GM11168 (cell line): ENCODE results near the gene ZNF536.
"Not testable (repeated sequence)": the region's sequence is repeated elsewhere in the genome, so short reads cannot be mapped to it uniquely, and the experiment has no call there.

ENCODE experiments used
- in situ Hi-C: fragments of 300-500 bp; cut with MboI; formaldehyde crosslinking; loops from one replicate; pipeline ENCODE4 v1.12.0; 2022; ENCODE audit warnings: low sequenced_read_pairs; ENCODE audit not compliant: unreplicated experiment

ZNF536 gene

GRCh38 chr19:30467239-30467638 is 95.1 kb downstream of the ZNF536 start:
- in situ Hi-C loops, result no loop called here

- in situ Hi-C loops, result no loop called here
These were observed 97.6 kb downstream of the ZNF536 start for GRCh38 chr19:30469774-30470173.

GRCh38 chr19:30471441-30471840 is 99.3 kb downstream of the ZNF536 start:
- in situ Hi-C loops, result no loop called here

DNA sequence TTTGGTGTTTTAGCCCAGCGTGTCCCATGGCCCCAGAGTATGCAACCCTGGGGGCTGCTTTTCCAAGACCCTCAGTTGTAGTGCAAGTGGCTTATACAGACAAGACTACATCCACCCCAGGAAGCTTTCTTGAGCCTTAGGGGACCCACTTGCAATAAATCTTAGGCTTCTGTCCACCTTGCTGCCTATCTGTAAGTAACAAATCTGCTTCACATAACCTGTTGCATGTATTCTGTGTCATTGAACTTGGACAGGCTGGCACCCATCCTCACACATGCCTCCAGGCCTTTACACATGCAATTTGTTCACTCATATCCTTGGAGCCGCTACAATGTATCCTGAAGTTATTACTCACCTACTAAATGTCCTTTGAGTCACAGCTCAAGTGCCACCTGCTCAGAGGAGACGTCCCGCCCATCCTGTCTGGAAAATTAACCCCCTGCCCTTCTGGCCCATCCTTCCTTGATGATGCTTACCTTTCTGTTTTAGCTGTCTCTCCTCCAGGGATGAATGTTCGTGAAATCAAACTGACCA is 101.2 kb downstream of the ZNF536 start:
- in situ Hi-C loops, result no loop called here

GRCh38 chr19:30476997-30477396 is 104.8 kb downstream of the ZNF536 start:
- in situ Hi-C loops, result no loop called here

DNA sequence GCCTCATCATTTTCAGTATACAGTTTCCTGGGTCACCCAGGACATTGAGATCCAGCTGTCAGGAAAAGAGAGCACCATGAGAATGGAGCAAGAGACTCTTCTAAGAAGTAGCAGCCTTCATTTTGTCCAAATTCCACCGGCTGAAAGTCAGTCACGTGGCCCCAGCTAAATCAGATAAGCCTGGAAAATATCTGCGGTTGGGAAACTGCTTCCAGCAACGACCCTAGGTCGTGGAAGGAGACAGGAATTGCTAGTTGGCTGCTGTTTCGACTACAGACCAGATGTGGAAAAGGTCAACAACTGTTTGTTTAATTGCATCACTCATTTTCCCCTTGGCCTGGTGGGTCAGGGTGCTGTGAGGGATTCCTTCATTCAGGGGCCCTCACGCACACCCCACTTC is 107.0 kb downstream of the ZNF536 start:
- in situ Hi-C loops, result no loop called here

- in situ Hi-C loops, result no loop called here
These were observed 107.9 kb downstream of the ZNF536 start for GRCh38 chr19:30480097-30480496.

DNA sequence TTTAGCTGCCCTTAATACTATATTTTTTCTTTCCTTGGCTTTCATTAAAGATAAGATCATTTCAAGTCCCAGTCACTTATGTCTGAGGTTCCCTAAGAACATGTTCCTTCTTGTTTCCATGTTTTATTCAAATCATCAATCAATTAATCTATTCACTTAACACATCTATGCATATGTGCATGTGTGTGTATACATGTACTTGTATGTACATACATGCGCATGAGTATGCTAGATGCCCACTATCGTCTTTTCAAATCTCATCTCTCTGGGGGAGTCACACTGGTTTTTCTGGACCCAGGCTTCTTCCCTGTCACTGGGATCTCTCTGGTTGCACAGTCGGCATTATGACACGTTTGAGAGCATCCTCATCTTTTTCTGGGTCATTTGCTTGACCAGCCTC is 108.9 kb downstream of the ZNF536 start:
- in situ Hi-C loops, result no loop called here

DNA sequence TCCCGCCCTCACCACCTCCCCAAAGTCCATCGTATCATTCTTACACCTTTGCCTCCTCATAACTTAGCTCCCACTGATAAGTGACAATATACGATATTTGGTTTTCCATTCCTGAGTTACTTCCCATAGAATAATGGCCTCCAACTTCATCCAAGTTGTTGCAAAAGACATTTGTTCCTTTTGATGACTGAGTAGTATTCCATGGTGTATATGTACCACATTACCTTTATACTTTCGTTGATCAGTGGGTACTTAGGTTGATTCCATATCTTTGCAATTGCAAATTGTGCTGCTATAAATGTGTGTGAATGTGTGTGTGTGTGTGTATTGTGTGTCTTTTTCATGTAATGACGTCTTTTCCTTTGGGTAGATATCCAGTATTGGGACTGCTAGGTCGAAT is 109.6 kb downstream of the ZNF536 start:
- in situ Hi-C loops, result no loop called here

GRCh38 chr19:30482956-30483355 is 110.8 kb downstream of the ZNF536 start:
- in situ Hi-C loops, result no loop called here

- in situ Hi-C loops, result not testable (repeated sequence)
These were observed 114.1 kb downstream of the ZNF536 start for GRCh38 chr19:30486250-30486649.

DNA sequence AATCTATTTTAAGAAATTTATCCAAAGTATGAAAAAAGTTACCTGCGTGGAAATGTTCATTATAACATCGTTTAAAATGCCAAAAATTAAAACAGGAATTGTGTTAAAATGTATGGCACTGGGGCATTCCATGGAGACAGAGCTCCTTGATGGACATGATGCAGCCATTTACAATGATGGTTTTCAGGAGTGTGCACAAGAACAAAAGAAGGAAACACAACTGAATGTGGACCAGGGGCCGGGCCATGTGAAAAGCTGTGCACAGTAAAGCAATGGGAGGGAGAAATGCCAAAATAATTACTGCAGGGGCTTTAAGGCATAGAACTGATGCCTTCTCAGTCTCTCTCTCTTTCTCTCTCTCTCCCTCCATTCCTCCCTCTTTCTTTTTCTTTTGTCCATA is 115.0 kb downstream of the ZNF536 start:
- in situ Hi-C loops, result no loop called here

GRCh38 chr19:30488191-30488590 is 116.0 kb downstream of the ZNF536 start:
- in situ Hi-C loops, result no loop called here

DNA sequence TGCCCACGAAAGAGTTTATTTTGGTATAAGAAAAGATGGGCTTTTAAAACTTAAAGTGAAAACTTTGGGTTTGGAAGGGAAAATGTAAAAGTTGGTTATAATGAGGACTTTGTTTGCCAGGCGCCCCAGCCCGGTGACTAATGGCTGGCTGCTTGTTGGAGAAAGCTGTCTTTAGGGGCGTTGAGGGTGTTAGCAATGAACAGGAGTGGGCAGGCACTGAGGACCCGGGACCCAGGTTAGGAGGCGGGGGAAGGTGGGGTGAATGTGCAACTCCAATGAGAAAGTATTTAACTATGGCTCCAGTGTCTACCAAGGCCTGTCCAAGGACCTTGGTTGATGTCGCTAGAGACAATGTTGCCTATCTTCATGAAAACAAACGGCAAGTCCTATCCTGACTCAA is 118.6 kb downstream of the ZNF536 start:
- in situ Hi-C loops, result no loop called here

DNA sequence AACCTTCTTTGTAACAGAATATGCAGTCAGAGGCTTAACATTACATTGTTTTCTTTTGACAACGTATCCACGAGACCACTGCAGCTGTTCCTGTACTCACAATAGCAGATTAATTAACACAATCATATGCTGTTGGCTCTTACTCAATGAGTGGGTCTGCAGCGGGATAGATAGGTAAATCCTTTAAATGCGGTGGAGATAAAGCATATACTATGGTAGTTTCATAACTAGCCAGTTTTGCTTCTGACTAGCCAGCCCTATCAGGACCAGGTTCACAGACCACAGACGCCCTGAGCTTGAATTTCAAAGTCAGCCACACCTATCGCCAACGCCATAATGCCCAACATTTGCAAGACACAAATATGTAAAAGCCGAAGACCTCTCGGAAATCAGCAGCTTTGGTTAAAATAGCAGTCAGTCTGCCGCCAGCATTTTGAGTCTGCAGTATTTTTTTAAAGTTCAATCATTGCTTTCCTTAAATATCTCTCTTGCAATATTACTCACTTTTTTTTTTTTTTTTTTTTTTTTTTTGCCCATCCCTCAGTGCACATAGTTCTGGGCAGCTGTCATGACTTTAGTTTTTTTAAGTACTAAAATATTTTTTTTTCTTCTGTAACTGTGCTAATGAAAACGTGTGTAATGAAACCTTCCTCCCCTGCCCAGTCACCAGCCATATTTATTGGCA is 120.5 kb downstream of the ZNF536 start:
- in situ Hi-C loops, result no loop called here

DNA sequence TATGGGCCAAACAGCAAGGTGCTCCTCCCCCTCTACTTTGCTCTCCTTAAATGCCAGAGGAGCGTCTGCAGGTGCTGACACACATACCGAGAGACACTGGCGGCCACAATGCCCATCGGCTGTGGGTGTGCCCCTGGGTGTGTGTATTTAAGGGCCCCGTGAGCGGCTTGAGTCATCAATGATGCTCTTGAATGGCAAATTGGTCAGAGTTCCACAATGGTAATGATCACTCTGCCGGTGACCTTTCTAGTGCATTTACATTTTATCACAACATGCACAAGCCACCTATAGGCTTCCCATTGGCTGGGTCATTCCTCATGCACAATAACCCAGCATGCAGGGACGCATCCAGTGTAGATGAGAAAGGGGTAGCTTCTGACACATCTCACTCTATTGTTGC is 124.8 kb downstream of the ZNF536 start:
- in situ Hi-C loops, result no loop called here

DNA sequence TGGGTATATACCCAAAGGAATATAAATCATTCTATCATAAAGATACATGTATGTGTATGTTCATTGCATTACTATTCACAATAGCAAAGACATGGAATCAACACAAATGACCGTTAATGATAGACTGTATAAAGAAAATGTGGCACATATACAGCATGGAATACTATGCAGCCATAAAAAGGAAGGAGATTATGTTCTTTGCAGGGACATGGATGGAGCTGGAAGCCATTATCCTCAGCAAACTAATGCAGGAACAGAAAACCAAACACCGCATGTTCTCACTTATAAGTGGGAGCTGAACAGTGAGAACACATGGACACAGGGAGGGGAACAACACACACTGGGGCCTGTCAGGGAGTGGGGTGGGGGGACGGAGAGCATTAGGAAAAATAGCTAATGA is 125.9 kb downstream of the ZNF536 start:
- in situ Hi-C loops, result not testable (repeated sequence)

- in situ Hi-C loops, result no loop called here
These were observed 126.5 kb downstream of the ZNF536 start for GRCh38 chr19:30498707-30499106.

DNA sequence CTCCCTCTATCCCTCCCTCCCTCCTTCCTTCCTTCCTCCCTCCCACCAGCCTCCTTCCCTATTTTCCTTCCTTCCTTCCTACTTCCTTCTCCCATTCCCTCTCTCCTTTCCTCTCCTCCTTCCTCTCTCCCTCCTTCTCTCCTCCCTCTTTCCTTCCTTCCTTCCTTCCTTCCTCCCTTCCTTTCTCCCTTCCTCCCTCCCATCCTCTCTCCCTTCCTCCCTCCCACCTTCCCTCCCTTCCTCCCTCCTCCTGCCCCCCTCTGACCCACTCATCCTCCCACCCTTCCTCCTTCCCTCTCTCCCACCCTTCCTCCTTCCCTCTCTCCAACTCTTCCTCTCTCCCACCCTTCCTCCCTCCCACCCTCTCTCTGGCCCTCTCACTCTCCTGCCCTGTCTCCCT is 132.1 kb downstream of the ZNF536 start:
- in situ Hi-C loops, result no loop called here

- in situ Hi-C loops, result no loop called here
These were observed 140.2 kb downstream of the ZNF536 start for GRCh38 chr19:30512176-30513081.

DNA sequence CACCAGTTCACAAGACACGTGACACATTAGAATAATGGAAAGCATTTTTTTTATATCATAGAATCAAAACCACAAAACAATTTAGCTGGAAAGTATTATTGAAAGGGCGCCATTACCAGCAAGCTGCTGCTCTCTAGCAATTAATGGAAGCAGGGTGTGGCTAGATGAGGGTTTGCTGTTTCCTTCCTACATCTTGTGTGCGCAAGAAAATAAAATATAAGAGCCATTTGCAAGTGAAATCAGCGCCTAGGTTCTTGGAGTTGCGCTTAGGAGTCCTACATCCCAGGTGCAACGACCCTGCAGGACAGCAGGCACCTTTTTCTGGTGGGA is 140.9 kb downstream of the ZNF536 start:
- in situ Hi-C loops, result no loop called here

DNA sequence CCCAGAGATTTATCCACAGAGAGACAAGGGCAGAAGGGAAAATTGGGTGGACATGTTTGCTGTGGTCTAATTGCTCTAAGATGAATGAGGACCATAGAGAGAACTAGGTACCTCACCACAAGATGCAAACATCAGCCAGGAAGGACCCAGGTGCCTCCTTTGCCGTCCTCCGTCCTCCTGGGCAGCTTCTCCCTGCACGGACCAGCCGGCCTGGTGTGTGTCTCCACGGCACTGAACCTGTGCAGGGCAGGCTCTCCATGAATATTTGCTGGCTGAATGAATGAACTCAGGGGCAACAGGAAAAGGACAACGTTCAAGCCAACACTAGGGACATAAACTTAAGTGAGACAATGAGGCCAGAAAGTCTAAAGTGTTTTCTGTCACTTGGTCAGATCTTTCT is 143.9 kb downstream of the ZNF536 start:
- in situ Hi-C loops, result no loop called here
